Keratinocyte (primary cell): ENCODE measurements around the gene KIAA1217. TPM values are rescaled to one million over a fixed set of nuclear protein-coding genes. Genes with fewer than 3 reads are reported as not detected.

ENCODE experiments used
- DNase-seq: peaks from one replicate; pipeline ENCODE4 v3.0.0-alpha.2; 2011; ENCODE audit warnings: low read depth, missing footprints, low spot score
- FAIRE-seq: peaks from 2 replicates; lab custom pipeline; 2011; peaks lifted over from hg19 to GRCh38; lab: Jason Lieb, UNC
- H2AFZ ChIP-seq: 2 replicates; pipeline ENCODE4 v1.6.0; 2012; ENCODE audit warnings: low read length, control low read depth, inconsistent platforms; ENCODE audit not compliant: control insufficient read depth
- H3K27ac ChIP-seq: 2 replicates; pipeline ENCODE4 v1.5.1; 2011; ENCODE audit warnings: low read length; ENCODE audit not compliant: control insufficient read depth, insufficient read depth
- H3K27me3 ChIP-seq: 3 replicates; pipeline ENCODE4 v1.6.0; 2011; ENCODE audit warnings: low read length; ENCODE audit not compliant: control insufficient read depth, insufficient read depth; ENCODE audit errors: extremely low read depth
- H3K36me3 ChIP-seq, 2 experiments: 2 replicates in 1 of 2; 3 replicates in 1 of 2; pipeline ENCODE4 v1.5.1; 2011; ENCODE audit warnings: low read length in 2 of 2, mild to moderate bottlenecking in 1 of 2; ENCODE audit not compliant: control insufficient read depth in 2 of 2, insufficient read depth in 2 of 2; ENCODE audit errors: extremely low read depth in 1 of 2
- H3K4me1 ChIP-seq: 3 replicates; pipeline ENCODE4 v1.5.1; 2011; ENCODE audit warnings: low read length; ENCODE audit not compliant: control insufficient read depth, insufficient read depth; ENCODE audit errors: extremely low read depth
- H3K4me2 ChIP-seq: 3 replicates; pipeline ENCODE4 v1.6.0; 2011; ENCODE audit warnings: low read depth, low read length; ENCODE audit not compliant: control insufficient read depth, insufficient read depth; ENCODE audit errors: extremely low read depth
- H3K4me3 ChIP-seq, 3 experiments: fragments of 200-600 bp in 1 of 3; sonication (generic) in 1 of 3; 2 replicates in 2 of 3; 3 replicates in 1 of 3; pipeline ENCODE4 v1.5.1; 2011 to 2016; ENCODE audit warnings: low read length in 3 of 3, mild to moderate bottlenecking in 3 of 3, control low read depth in 2 of 3, inconsistent platforms in 1 of 3, low read depth in 1 of 3, mixed read lengths in 1 of 3, mixed run types in 1 of 3, moderate library complexity in 1 of 3; ENCODE audit not compliant: control insufficient read depth in 2 of 3, insufficient read depth in 2 of 3; ENCODE audit errors: extremely low read depth in 1 of 3
- H3K79me2 ChIP-seq: 2 replicates; pipeline ENCODE4 v1.6.0; 2012; ENCODE audit warnings: low read length; ENCODE audit not compliant: control insufficient read depth, insufficient read depth
- H3K9ac ChIP-seq: 3 replicates; pipeline ENCODE4 v1.6.0; 2011; ENCODE audit warnings: low read length; ENCODE audit not compliant: control insufficient read depth, insufficient read depth; ENCODE audit errors: extremely low read depth
- H3K9me1 ChIP-seq: 3 replicates; pipeline ENCODE4 v1.6.0; 2011; ENCODE audit warnings: low read length; ENCODE audit not compliant: control insufficient read depth, insufficient read depth; ENCODE audit errors: extremely low read depth
- H3K9me3 ChIP-seq: 2 replicates; pipeline ENCODE4 v1.5.1; 2012; ENCODE audit warnings: low read depth, low read length; ENCODE audit not compliant: control insufficient read depth
- H4K20me1 ChIP-seq: 3 replicates; pipeline ENCODE4 v1.6.0; 2011; ENCODE audit warnings: low read length; ENCODE audit not compliant: control insufficient read depth, insufficient read depth; ENCODE audit errors: extremely low read depth
- EZH2 ChIP-seq: IDR thresholded peaks from one replicate; pipeline ENCODE4 v1.6.1; 2012; ENCODE audit warnings: inconsistent platforms, mild to moderate bottlenecking, low read length, moderate library complexity
- dilution Hi-C: fragments of 300-500 bp; cut with MboI; formaldehyde crosslinking; loops from one replicate; pipeline ENCODE4 v1.7.0; 2020; ENCODE audit warnings: low sequenced_read_pairs; ENCODE audit not compliant: extremely low pct_ligation_motif_present
- polyA plus RNA-seq, 5 experiments: library from polyadenylated mRNA; depleted of rRNA in 3 of 5; stranded (reverse) in 3 of 5; stranded (forward) in 1 of 5; unstranded in 1 of 5; fragments of >200 nt; gene quantifications; 1 replicate in 1 of 5; 2 replicates in 3 of 5; 3 replicates in 1 of 5; pipeline versions ENCODE4 v1.2.1 to v1.2.3, GENCODE V29; 2011 to 2012; ENCODE audit warnings: missing spikeins in 2 of 5, low read depth in 1 of 5, low replicate concordance in 1 of 5
- TF ChIP-seq, protein P1 (sequence below), 3 experiments: IDR thresholded peaks in 1 of 3; conservative IDR thresholded peaks in 1 of 3; optimal IDR thresholded peaks in 1 of 3; 2 replicates in 2 of 3; 3 replicates in 1 of 3; pipeline versions ENCODE3 to v1.5.1; 2011; ENCODE audit warnings: low read length in 3 of 3, mild to moderate bottlenecking in 3 of 3, moderate library complexity in 2 of 3, control low read depth in 1 of 3, inconsistent platforms in 1 of 3; ENCODE audit not compliant: insufficient read depth in 2 of 3; ENCODE audit errors: extremely low read depth in 1 of 3

KIAA1217 gene
- polyA plus RNA-seq, 1 donor (not counting 4 experiments of a cell fraction or from before 2014, with no cell fraction given): 10.4 TPM

DNA sequence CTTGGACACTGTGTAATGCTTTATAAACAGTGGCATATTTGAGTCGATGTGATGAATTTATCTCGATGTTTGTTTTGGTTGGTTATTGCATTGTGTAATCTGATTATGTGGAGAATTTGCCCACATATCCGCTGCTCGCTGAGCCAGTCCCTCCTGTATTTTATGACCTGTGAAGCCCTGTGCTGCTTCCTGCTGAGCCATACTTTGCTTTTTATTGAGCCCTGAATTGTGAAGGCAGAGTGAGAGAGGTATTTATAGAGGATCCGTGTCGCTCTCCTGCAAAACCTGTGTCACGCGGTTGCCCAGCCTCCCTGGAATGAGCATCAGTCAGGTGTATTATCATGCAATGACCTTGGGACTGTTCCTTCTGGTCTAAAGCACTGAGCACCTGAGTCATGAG lies 261.1 kb downstream of the KIAA1217 start:
- Histone ChIP-seq H3K4me2 (no peak overlapping the region), H3K9me1 (peaks cover 3% of the 10 kb centered on the region), H3K27me3 (no peaks in the 10 kb centered on the region), H4K20me1 (no peaks in the 10 kb centered on the region), H3K4me1 (peaks cover 23% of the 10 kb centered on the region), H3K27ac (no peak overlapping the region), H3K36me3 (peaks cover 10 to 11% of the 10 kb centered on the region in 2 experiments), H3K9me3 (no peaks in the 10 kb centered on the region), H3K79me2 (peaks cover 34% of the 10 kb centered on the region), H2AFZ (no peak overlapping the region), H3K9ac (no peak overlapping the region), H3K4me3 (no peak overlapping the region)
- FAIRE-seq (no peak), DNase-seq (no peak)
- TF ChIP-seq, protein P1, sequence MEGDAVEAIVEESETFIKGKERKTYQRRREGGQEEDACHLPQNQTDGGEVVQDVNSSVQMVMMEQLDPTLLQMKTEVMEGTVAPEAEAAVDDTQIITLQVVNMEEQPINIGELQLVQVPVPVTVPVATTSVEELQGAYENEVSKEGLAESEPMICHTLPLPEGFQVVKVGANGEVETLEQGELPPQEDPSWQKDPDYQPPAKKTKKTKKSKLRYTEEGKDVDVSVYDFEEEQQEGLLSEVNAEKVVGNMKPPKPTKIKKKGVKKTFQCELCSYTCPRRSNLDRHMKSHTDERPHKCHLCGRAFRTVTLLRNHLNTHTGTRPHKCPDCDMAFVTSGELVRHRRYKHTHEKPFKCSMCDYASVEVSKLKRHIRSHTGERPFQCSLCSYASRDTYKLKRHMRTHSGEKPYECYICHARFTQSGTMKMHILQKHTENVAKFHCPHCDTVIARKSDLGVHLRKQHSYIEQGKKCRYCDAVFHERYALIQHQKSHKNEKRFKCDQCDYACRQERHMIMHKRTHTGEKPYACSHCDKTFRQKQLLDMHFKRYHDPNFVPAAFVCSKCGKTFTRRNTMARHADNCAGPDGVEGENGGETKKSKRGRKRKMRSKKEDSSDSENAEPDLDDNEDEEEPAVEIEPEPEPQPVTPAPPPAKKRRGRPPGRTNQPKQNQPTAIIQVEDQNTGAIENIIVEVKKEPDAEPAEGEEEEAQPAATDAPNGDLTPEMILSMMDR (optimal IDR thresholded peaks at IDR 0.05 in 1 of 3, IDR thresholded peaks at IDR 0.05 in 1 of 3, conservative IDR thresholded peaks at IDR 0.05 in 1 of 3; ENCODE audit: extremely low read depth in 1 of 3, insufficient read depth in 2 of 3, low read length in 3 of 3): no peak
- no peak for TF ChIP-seq EZH2
- dilution Hi-C loops: no loop called here

DNA sequence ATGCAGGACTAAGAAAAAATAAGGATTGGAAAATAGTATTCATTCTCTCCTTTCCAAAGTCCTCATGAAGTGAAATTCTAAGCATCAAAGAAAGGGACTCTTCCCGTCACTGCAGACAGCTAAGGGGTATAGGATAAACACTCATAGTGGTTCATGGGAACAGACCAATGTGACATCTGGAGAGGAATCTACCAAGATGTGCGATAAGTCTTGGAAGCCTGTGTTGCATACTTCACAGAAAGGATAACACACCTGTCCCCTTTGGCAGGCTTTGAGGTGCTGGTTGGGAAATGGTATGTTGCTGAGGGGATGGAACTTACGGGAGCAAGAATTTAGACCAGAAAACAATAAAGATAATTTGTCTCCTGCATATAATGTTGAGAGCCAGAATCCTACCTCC lies 266.7 kb downstream of the KIAA1217 start:
- H4K20me1 ChIP-seq: no peaks in the 10 kb centered on the region
- peaks cover 16% of the 10 kb centered on the region for H3K79me2 ChIP-seq
- no peaks in the 10 kb centered on the region for H3K9me3 ChIP-seq

More for the DNA sequence above, 266.7 kb downstream of the KIAA1217 start:
- Histone ChIP-seq H3K4me2 (no peak overlapping the region), H3K36me3 (peaks cover 10 to 21% of the 10 kb centered on the region in 2 experiments), H3K4me3 (no peak overlapping the region), H3K9me1 (no peaks in the 10 kb centered on the region), H3K4me1 (no peaks in the 10 kb centered on the region), H3K27me3 (no peaks in the 10 kb centered on the region), H3K9ac (no peak overlapping the region), H2AFZ (no peak overlapping the region), H3K27ac (no peak overlapping the region)
- no peak for DNase-seq
- dilution Hi-C loops: no loop called here
- FAIRE-seq: no peak
- no peak for TF ChIP-seq EZH2
- TF ChIP-seq, protein P1 (optimal IDR thresholded peaks at IDR 0.05 in 1 of 3, IDR thresholded peaks at IDR 0.05 in 1 of 3, conservative IDR thresholded peaks at IDR 0.05 in 1 of 3; ENCODE audit: extremely low read depth in 1 of 3, insufficient read depth in 2 of 3, low read length in 3 of 3): no peak
